C1 segment of cervical spinal cord (tissue), 14 donors: ENCODE data around the gene SP140L.
"Not testable (repeated sequence)": the region's sequence is repeated elsewhere in the genome, so short reads cannot be mapped to it uniquely, and the experiment has no call there.

ENCODE experiments used
- DNase-seq, 14 donors: peaks; one replicate each; lab custom pipeline; 2025; lab: John Stamatoyannopoulos, UW

The SP140L gene

DNA sequence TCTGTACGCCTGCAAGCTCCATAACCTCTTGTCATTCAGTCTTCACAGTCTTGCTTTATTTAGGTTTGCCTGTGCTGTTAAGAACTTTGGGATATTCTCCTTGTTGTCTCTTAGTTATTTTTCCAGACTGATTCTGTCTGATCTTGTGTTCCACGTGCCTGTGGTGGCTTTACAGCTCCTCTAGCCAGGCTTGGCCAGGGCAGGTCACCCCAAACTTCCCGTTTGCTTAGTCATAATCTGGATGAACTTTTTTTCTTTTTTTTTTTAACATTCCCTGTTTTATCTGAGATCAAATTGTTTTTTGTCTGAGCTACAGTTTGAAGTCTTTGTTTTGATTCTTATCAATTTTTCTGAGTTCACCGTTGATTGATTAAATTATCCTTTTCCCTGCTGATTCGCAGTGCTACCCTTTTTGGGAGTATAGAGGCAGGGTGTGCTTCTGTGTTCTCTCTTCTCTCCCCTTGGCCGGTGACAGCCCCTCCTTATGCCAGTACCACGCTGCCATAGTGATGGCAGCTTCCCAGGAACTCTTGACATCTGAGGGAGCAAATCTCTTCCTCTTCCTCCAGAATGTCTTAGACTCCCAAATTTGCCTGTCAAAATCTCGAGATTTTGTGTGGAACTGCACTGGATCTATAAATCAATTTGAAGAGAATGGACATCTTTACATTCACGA, 91.5 kb downstream of the SP140L start:
- DNase-seq, result no peak

DNA sequence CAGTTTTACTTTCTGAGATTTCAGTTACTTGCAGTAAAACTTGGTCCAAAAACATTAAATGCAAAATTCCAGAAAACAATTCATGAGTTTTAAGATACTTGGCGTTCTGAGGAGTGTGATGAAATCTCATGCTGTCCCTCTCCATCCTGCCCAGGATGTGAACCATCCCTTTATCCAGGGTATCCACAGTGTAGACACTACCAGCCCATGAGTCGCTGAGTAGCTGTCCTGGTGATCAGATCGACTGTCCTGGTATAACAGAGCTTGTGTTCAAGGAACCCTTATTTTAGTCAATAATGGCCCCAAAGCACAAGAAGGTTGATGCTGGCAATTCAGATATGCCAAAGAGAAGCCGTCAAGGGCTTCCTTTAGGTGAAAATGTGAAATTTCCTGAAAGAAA, 92.2 kb downstream of the SP140L start:
- DNase-seq, result no peak

DNA sequence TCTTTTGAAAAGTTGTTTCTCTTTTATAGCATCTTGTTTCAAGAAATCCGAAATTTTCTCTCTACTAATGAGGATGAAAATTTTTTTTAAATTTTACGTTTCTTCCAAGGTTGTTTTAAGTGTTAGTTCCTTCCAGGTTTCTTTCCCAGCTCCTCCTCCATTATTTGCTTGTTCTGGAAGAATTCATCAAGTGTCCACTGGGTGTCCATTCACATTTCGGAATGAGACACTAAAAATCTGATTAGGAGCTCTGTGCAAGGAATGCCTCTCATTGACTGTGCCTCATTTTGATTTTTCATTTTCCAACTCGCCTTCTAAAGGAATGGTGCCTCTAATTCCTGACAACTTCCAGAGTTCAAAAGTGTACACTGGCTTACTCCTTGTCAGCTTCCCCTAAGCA, 95.2 kb downstream of the SP140L start:
- no peak for DNase-seq

DNA sequence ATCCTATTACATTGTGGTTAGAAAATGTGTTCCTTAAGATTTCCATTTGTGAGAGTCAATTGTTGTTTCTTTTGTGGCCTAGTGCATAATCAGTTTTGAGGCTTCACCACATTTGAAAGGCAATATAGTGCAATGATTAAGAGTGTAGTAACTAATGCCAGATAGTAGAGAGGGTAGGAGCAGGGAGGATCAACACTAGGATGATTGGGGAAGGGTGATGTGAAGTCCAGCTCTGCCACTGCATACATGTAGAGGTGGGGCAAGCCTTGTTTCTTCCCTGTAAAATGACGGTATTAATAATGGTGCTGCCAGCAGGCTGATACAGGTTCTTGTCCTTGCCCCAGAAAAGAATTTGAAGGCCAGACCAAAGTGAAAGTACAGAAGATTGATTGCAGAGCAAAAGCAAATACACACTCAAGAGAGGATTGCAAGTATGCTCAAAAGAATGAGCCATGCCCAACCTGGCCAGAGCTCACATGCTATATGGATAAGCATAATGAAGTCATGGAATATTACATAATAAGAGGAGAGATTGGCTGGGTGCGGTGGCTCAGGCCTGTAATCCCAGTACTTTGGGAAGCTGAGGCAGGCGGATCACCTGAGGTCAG, 97.0 kb downstream of the SP140L start:
- no peak for DNase-seq

DNA sequence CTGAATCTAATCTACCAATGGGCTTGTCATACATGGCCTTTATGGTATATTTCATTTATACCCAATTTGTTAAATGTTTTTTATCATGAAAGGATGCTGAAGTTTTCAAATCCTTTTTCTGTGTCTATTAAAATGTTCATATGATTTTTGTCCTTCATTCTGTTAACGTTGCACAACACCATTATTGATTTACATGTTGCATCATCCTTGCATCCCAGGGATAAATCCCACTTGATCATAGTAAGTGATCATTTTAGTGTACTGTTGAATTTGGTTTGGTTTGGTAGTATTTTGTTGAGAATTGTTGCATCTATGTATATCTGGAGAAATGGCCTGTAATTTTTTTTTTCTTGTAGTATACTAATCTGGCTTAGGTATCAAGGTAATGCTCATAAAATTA, 98.4 kb downstream of the SP140L start:
- no peak for DNase-seq

DNA sequence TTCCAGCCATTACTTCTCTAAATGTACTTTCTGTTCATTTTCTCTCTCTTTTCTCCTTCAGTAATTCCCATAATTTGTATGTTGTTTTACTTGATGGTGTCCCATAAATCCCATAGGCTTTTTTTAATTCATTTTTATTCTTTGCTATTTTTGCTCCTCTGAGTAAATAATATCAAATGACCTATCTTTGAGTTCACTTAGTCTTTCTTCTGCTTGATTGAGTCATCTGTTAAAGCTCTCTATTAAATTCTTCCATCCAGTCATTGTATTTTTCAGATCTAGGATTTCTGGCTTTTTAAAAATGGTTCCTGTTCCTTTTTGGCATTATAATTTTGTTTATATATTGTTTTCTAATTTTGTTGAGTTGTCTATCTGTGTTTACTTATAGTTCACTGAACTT, 102.5 kb downstream of the SP140L start:
- no peak for DNase-seq

DNA sequence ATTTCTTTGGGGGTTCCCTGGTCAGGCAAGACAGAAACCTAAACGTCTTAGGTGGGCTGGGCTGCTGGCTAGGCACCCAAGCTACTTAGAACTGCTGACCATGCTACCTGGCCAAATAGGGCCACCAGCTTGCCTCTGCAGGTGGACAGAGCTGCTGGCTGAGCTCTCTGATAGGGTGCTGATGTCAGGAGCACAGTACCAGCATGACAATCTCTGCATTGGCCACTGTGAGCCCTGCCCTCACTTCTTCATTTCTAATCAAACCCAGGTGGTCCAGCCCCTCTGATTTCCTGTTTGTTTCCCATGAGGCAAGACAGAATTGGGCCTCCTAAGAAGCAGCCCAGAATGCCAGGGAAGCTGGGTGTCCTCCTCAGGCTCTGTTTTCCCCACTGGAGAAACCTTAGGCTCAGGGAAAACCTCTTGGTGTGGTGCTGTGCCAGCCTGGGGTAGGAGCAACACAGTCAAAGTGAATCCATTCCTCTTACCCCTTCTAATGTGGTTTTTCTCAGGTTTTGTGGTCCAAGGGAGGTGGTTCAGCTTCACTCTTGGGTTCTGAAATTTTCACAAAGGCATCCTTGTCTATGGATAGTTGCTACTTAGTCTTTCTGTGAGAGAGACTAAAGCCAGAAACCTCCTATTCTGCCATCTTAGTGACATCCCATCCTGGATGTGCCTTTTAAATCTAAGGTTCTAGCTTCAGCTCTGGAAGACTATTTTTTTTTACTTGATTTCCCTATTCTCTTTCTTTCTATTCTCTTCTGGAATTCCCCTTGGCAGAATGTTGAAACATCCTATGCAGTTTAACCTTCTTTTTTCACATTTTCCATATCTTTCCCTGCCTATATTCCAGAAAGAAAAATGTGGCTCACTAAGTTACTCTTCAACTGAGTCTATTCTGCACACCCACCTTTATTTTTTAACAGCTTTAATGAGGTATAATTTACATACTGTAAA, 104.2 kb downstream of the SP140L start:
- DNase-seq, result no peak

DNA sequence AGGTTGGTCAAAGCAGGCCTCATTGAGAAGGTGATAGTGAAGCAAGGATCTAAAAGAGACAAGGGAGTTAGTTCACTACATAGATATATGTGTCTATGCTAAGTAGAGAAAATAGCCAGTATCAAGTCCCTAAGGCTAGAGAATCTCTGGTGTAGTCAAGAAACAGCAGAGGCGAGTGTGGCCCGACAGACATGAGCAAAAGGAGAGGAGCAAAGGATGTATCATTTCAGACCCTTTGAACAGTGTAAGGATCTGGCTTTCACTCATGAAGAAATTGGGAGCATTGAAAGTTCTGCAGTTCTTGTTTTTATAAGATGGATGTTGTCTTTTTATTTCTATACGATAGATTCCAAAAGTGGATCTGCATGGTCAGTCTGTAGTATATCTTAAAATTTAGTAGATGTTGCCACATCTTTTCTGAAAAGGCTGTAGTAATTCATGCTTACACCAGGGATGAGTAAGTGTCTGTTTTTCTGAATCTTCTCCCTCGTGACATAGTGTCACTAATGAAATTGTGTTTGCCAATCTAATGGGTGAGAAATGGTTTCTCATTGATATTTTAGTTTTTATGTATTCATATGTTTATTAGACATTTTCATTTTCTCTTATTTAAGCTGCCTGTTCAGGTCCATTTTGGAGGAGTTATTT, 107.8 kb downstream of the SP140L start:
- DNase-seq, result no peak

DNA sequence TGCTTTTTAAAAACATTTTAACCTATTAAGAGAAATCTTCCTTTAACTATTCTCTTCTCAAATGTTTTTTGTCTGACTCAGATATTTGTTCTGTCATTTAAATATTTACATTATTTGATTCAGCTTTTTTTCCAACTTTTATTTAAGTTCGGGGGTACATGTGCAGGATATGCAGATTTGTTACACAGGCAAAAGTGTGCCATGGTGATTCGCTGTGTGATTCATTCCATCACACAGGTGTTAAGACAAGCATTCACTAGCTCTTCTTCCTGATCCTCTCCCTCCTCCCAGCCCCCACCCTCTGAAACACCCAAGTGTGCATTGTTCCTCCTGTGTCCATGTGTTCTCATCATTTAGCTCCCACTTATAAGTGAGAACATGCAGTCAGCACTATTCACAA, 108.4 kb downstream of the SP140L start:
- DNase-seq, result no peak

DNA sequence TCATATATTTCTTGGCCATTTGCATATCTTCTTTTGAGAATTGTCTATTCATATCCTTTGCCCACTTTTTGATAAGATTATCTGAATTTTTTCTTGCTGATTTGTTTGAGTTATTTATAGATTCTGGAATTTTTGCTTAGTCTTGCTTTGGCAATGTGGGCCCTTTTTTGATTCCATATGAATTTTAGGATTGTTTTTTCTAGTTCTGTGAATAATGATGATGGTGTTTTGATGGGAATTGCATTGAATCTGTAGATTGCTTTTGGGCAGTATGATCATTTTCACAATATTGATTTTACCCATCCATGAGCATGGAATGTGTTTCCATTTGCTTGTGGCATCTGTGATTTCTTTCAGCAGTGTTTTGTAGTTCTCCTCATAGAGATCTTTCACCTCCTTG, 112.1 kb downstream of the SP140L start:
- DNase-seq, result not testable (repeated sequence)

DNA sequence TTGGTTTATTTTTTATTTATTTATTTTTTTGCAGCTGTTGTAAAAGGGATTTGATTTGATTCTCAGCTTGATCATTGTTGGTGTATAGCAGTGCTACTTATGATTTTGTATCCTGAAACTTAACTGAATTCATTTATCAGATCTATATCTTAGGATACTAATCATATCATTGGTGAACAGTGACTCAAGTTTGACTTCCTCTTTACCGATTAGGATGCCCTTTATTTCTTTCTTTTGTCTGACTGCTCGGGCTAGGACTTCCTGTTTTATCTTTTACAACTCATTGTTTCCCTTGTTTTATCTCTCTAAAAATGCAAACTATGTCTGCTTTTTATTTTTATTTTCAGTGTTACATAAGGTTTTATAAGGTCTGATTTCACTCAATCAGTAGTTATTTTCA, 112.6 kb downstream of the SP140L start:
- no peak for DNase-seq

DNA sequence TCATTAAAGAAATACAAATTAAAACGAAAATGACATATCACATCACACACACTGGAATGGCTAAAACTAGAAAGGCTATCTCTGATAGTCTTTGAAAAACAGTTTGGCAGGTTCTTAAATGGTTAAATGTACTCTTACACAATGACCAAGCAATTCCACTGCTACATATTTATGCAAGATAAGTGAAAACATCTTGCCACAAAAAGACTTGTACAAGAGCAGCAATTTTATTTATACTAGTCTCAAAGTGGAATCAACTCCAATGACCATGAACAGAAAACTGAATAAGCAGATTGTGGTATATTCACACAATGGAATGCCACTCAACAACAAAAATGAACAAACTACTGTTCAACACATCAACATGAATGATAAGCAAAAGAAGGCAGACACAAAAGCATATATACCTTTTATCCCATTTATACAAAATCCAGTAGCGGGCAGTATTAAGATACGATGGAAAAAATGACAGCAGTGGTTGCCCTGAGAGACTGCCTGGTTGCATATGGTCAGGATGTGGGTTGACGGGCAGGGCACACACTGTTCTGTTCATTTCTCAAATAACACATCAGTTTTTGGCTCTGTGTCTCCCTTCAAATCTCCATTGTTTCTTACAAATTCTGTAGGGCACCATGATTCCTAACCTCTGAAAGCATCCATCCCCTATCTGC, 114.4 kb downstream of the SP140L start:
- DNase-seq, result no peak

DNA sequence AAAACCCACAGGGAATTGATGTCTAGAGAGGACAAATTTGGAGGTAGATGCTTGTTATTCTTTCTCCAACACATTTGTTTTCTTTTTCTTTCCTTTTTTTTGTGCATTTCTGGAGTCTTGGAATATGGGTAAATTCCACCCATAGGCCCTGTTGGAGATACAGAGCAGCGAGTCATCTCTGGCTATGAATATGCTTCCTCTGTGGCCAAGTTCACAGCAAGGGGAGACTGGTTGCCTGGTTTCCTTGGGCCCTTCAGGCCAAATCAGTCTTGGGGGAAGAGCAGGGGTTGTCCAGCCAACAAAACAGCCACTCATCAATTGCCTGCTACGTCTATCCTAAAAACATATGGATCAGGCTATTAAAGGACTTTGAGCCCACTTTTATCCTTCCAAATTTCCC, 116.5 kb downstream of the SP140L start:
- no peak for DNase-seq

DNA sequence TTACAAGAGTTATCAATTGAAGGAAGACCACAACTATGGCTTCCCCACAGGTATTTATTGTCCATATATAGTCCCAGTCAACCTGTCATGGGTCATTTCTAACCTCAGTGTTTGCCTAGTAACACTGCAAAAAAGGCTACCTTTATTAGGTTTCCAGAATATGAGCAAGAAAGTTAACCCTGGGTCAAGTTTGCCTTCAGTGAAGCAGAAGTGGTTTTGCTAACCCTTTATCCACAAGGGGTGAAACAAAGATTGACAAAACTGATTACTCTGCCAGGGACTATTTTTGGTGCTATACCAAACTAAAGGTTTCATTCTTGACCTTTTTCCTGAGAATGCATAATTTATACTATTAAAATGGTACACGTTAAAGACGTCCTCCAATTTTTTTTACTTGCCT, 117.8 kb downstream of the SP140L start:
- no peak for DNase-seq

DNA sequence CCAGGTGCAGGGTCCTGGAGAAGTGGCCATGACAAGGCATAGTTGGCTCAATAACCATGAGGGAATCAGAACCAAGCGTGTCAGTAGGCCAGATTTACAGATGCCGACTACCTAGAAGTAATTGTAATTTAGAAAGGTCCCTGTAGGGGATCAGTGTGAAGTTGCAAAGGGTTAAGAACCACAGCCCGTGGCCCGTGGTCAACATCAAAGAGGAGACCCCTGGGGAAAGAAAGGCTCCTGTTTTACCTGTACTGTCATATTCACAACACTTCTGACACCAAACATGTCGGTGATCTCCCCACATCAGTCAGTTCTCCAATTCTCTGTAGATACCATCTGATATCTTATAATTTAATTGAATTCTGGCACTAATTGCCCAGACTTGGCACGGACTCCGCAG, 120.0 kb downstream of the SP140L start:
- no peak for DNase-seq

DNA sequence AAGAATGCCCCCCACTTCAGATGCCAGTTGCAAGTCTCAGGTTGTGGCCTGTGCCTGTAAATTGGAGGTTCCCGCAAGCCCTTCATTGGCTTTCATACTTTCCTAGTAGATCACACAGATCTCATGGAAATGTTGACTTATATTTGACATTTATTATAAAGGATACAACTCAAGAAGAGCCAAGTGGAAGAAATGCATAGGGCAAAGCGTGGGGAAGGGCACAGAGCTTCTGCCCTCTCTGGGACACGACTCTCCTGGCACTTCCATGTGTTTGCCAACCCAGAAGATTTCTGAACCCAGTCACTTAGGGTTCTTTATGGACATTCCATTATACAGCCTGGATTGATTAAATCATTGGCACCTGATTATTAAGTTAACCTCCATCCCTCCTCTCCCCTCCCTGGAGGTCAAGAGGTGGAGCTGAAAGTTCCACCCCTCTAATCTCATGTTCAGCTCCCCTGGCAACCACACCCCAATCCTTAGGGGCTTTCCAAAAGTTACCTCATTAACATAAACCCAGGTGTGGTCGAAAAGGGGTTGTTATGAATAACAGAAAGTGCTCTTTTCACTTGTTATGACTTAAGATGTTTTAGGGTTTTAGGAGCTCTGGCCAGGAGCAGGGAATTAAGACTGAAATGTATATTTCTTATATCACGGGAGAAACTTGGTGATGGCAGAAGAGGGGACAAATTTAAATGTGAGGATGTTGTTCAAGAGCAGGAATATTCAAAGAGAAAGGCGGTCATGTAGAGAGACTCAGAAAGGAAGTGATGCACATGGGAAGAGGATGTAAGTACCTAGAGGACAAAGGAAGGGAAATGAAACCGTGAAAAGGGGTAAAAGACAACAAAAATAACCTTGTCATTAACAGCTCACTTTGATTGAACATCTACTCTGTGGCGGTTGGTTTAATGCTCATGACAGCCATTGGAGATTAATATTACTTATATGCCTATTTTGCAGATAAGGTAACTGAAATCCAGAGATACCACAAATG, 120.8 kb downstream of the SP140L start:
- DNase-seq, result no peak

DNA sequence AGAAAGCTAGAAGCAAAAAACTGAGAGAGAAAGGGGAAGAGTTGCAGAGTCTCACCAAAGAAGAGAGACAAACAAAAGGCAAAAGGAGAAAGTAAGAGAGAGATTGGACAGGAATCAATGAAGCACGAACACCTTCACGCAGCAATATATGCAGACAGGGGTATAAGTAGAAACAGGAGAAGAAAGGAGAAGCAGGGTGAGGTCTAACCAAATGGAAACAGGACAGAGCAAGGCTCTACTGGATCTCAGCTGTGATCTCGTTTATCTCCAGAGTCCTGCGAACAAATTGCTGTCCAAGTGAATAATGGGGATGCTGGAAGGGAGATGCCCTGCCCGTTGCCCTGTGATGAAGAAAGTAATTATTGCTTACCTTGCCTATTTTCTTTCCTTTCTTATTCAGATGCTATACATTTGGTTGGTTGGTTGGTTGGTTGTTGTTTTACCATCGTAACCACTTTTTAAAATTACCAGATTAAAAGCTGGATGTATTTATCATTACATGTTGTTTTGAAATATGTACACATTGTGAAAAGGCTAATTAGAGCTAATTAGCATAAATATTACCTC, 123.0 kb downstream of the SP140L start:
- no peak for DNase-seq

DNA sequence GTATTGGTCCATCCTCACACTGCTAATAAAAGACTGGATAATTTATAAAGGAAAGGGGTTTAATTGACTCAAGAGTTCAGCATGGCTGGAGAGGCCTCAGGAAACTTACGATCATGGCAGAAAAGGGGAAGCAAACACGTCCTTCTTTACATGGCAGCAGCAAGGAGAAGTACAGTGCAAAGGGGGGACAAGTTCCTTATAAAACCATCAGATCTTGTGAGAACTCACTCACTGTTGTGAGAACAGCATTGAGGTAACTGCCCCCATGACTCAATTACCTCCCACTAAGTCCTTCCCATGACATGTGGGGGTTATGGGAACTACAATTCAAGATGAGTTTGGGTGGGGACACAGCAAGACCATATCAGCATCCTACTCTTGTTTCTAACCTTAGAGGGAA, 126.0 kb downstream of the SP140L start:
- no peak for DNase-seq
